ENCODE results near the gene PCDHAC2. TPM values are rescaled to one million over a fixed set of nuclear protein-coding genes. Genes with fewer than 3 reads are reported as not detected.

Gene PCDHAC2
- total RNA-seq, 4 donors from 2014 or later = 1.6 to 25.9 (median 13.9) TPM

DNA sequence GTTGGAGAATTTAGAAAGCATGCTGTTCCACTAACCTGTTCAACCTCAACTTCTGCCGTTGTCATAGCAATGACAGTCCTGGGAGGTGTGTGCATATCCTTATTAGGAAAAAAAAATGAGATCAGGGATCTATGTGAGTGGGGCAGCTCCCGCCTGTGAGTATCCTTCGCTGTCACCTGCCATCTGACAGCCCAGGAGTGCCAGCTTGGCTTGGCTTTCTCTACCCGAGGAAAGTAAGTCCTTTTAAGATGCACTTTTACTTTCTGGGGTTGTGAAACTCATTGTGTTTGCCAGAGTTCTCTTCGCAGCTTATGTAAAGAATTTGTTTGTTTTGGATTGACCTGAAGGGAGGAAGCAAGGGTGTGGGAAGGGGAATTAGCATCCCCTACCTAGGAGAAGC, 21.8 kb downstream of the PCDHAC2 start:
- peaks cover 0 to 7% of the 10 kb centered on the region in 2 donors for H3K36me3 ChIP-seq
- no peaks in the 10 kb centered on the region for H3K4me1 ChIP-seq
- no peak overlapping the region for H3K4me3 ChIP-seq
- no peaks in the 10 kb centered on the region for H3K9me3 ChIP-seq
- H3K27me3 ChIP-seq = no peaks in the 10 kb centered on the region
- TF ChIP-seq POLR2A (IDR thresholded peaks at IDR 0.05) (no peak), EP300 (IDR thresholded peaks at IDR 0.05) (no peak), POLR2AphosphoS5 (IDR thresholded peaks at IDR 0.05) (no peak)
- TF ChIP-seq, protein P1, sequence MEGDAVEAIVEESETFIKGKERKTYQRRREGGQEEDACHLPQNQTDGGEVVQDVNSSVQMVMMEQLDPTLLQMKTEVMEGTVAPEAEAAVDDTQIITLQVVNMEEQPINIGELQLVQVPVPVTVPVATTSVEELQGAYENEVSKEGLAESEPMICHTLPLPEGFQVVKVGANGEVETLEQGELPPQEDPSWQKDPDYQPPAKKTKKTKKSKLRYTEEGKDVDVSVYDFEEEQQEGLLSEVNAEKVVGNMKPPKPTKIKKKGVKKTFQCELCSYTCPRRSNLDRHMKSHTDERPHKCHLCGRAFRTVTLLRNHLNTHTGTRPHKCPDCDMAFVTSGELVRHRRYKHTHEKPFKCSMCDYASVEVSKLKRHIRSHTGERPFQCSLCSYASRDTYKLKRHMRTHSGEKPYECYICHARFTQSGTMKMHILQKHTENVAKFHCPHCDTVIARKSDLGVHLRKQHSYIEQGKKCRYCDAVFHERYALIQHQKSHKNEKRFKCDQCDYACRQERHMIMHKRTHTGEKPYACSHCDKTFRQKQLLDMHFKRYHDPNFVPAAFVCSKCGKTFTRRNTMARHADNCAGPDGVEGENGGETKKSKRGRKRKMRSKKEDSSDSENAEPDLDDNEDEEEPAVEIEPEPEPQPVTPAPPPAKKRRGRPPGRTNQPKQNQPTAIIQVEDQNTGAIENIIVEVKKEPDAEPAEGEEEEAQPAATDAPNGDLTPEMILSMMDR (IDR thresholded peaks at IDR 0.05) = no peak
- ATAC-seq = no peak
- WGBS, 2 donors (ENCODE audit: low coverage in 1 of 2) = 47 to 80% methylated on average over 1 to 5 of the region's 5 CpGs
- H3K27ac ChIP-seq = peak overlapping the region in 2 of 4 donors; percentile 44 to 52

DNA sequence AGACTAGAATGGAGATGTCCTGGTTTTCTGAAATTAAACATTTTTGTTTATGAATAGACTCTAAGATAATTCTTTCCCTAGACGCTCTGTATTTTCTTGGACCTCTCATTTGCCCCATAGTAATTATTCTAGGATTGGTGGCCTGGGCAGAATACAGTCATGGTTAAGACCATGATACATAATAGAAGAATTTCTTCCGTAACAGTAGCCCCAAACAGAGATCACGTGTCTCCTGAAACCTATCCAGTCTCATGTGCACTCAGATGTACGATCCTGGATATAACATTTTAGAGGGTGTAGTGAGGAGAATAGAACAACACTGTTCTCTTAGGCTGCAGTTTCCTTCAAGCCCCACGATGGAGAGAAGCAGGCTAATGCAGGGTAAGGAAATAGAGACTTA, 22.3 kb downstream of the PCDHAC2 start:
- Histone ChIP-seq H3K4me3 (no peak overlapping the region), H3K27me3 (no peaks in the 10 kb centered on the region), H3K36me3 (peaks cover 0 to 4% of the 10 kb centered on the region in 2 donors), H3K27ac (peak overlapping the region in 2 of 4 donors; percentile 44 to 52), H3K9me3 (no peaks in the 10 kb centered on the region), H3K4me1 (no peaks in the 10 kb centered on the region)
- no peak for ATAC-seq
- TF ChIP-seq POLR2AphosphoS5 (IDR thresholded peaks at IDR 0.05) = no peak
- TF ChIP-seq, protein P1 (IDR thresholded peaks at IDR 0.05) = no peak
- no peak for TF ChIP-seq POLR2A (IDR thresholded peaks at IDR 0.05)
- TF ChIP-seq EP300 (IDR thresholded peaks at IDR 0.05) = no peak
- WGBS, 2 donors (ENCODE audit: low coverage in 1 of 2) = 52 to 79% methylated on average over 5 of the region's 5 CpGs

DNA sequence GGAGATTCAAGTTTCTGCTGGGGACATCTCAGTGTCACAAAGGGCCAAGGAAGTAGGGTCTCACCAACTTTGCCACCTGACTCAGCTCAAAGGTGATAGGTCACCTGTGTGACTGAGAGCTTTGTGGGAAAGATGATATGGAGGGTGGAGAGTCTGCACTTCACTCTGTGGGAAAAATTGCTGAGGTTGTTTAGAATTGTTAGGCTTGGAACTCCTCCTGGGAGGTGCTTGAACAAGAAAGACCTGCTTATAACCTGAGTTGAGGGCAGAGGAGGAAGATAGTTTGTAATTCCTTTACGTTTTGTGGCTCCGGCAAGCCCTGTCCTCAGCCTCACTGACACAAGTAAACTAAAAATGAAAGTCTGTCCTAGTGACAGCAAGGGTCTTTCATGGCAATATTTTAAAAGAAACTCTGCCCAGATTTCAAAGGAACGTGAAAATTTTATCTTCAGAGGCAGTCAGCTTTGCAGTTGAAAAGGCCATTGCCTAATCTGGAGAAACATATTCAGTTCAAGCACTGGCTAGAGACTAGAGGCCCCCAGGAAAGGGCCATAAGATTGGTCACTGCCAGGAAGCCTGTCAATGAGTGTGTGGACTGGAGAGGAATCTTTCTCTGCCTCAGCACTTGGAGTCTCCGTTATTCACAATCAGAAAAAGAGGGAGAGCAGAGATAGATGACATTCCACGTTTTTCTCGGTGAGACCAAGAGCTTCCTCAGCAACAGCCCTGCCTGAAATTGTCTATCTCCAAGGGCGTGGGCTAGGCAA, 23.2 kb downstream of the PCDHAC2 start:
- no peaks in the 10 kb centered on the region for H3K27me3 ChIP-seq
- no peaks in the 10 kb centered on the region for H3K9me3 ChIP-seq
- WGBS, 2 donors (ENCODE audit: low coverage in 1 of 2) = 61 to 65% methylated on average over 6 to 7 of the region's 7 CpGs
- no peak overlapping the region for H3K4me3 ChIP-seq
- TF ChIP-seq, protein P1 (IDR thresholded peaks at IDR 0.05) = no peak
- TF ChIP-seq POLR2A (IDR thresholded peaks at IDR 0.05) (no peak), EP300 (IDR thresholded peaks at IDR 0.05) (no peak), POLR2AphosphoS5 (IDR thresholded peaks at IDR 0.05) (no peak)
- no peak overlapping the region for H3K27ac ChIP-seq
- H3K36me3 ChIP-seq = no peaks in the 10 kb centered on the region
- no peak for ATAC-seq
- H3K4me1 ChIP-seq = no peaks in the 10 kb centered on the region

DNA sequence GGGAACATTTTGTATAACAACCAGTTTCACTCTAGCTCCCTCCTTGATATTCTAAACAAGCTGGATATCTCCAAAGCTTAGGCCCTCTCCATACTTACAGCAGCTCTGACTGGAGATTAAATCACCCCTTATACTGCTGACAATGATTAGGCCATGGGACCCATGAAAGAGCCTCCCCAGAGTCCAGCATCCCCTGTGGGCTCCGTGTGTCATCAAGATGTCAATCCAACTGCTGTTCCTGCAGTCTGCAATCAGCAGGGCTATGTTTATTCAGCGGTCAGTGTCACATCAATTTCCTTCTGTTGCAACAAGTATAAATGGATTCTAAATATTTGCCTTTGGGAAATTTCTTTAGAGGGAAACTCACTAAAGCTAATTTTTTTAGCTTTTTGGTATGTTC, 26.6 kb downstream of the PCDHAC2 start:
- Histone ChIP-seq H3K4me1 (no peaks in the 10 kb centered on the region), H3K27ac (no peak overlapping the region), H3K36me3 (no peaks in the 10 kb centered on the region), H3K4me3 (no peak overlapping the region), H3K27me3 (no peaks in the 10 kb centered on the region), H3K9me3 (no peaks in the 10 kb centered on the region)
- no peak for ATAC-seq
- TF ChIP-seq EP300 (IDR thresholded peaks at IDR 0.05) (no peak), POLR2AphosphoS5 (IDR thresholded peaks at IDR 0.05) (no peak), POLR2A (IDR thresholded peaks at IDR 0.05) (no peak)
- TF ChIP-seq, protein P1 (IDR thresholded peaks at IDR 0.05) = no peak
- 54 to 58% methylated on average over 2 of the region's 2 CpGs for WGBS, 2 donors (ENCODE audit: low coverage in 1 of 2)

DNA sequence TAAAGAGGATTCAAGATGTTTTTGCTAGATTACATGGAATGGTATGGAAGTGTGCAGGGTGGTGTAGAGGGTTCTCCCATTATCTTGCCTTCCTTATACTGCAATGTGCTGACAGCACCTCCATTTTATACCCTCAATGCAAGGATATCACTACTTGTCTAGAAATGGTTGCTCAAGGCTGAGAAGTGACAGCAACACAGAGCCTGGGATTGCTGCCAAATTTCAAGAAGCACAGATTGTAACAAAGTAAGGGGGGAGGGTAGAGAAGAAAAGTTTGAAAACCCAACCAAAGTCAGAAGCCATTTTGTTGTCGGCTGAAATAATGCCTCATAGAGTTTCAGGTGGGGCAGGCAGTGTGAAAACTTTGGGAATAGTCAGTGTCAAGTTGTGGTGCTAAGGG, 29.8 kb downstream of the PCDHAC2 start:
- peaks cover 0 to 1% (median 0%) of the 10 kb centered on the region in 3 donors for H3K4me1 ChIP-seq
- H3K4me3 ChIP-seq = no peak overlapping the region
- 38% methylated on average over 1 of the region's 1 CpG; no CpG with 5 or more reads in 1 of the 2 donors for WGBS, 2 donors (ENCODE audit: low coverage in 1 of 2)
- H3K27ac ChIP-seq = no peak overlapping the region
- no peaks in the 10 kb centered on the region for H3K36me3 ChIP-seq
- no peaks in the 10 kb centered on the region for H3K27me3 ChIP-seq
- no peak for ATAC-seq
- TF ChIP-seq, protein P1 (IDR thresholded peaks at IDR 0.05) = no peak
- no peak for TF ChIP-seq EP300 (IDR thresholded peaks at IDR 0.05)
- no peak for TF ChIP-seq POLR2A (IDR thresholded peaks at IDR 0.05)
- TF ChIP-seq POLR2AphosphoS5 (IDR thresholded peaks at IDR 0.05) = no peak
- no peaks in the 10 kb centered on the region for H3K9me3 ChIP-seq

Measured in gastroesophageal sphincter (tissue), 4 donors.